K562 (cell line): ENCODE data around the gene C1QTNF12. TPM values are rescaled to one million over a fixed set of nuclear protein-coding genes. Genes with fewer than 3 reads are reported as not detected.

ENCODE experiments used
- CBX1 ChIP-seq: sonication (generic); IDR thresholded peaks from 2 replicates; pipeline ENCODE4 v1.6.1; 2016; ENCODE audit warnings: antibody characterized with exemption, low read depth, mild to moderate bottlenecking
- DPF2 ChIP-seq: fragments of 450-650 bp; IDR thresholded peaks from 2 replicates; pipeline ENCODE4 v1.6.1; 2016
- FOXA1 ChIP-seq: fragments of 450-650 bp; IDR thresholded peaks from 2 replicates; pipeline ENCODE4 v1.6.1; 2016; ENCODE audit warnings: mild to moderate bottlenecking, borderline replicate concordance
- FOXP4 ChIP-seq: sonication (generic); formaldehyde crosslinking; IDR thresholded peaks from 2 replicates; pipeline ENCODE4 v1.8.0; 2022; ENCODE audit warnings: mild to moderate bottlenecking, missing genetic modification reagents, borderline replicate concordance
- HDAC1 ChIP-seq, 2 experiments: fragments of 450-650 bp; IDR thresholded peaks; 2 replicates each; pipeline ENCODE4 v1.6.1; 2016 to 2017; ENCODE audit warnings: inconsistent platforms in 1 of 2, mild to moderate bottlenecking in 1 of 2, moderate library complexity in 1 of 2
- HNRNPLL ChIP-seq: fragments of 200-400 bp; formaldehyde crosslinking; IDR thresholded peaks from 2 replicates; pipeline ENCODE4 v1.6.1; 2017; ENCODE audit warnings: low read length, low read depth, mild to moderate bottlenecking; ENCODE audit not compliant: poor library complexity, severe bottlenecking
- KLF1 ChIP-seq: fragments of 450-650 bp; IDR thresholded peaks from 2 replicates; pipeline ENCODE4 v1.6.1; 2016; ENCODE audit warnings: missing genetic modification characterization, missing compliant biosample characterization
- MBD2 ChIP-seq: sonication (generic); IDR thresholded peaks from 2 replicates; pipeline ENCODE4 v1.6.1; 2016; ENCODE audit warnings: low read depth, borderline replicate concordance
- MYBL2 ChIP-seq, 2 experiments: fragments of 450-650 bp in 1 of 2; sonication (generic) in 1 of 2; formaldehyde crosslinking in 1 of 2; IDR thresholded peaks; 2 replicates each; pipeline versions ENCODE4 v1.6.1 to v1.8.1; 2017 to 2022; ENCODE audit warnings: borderline replicate concordance in 1 of 2, inconsistent platforms in 1 of 2, low read depth in 1 of 2, mild to moderate bottlenecking in 1 of 2, missing genetic modification reagents in 1 of 2, moderate library complexity in 1 of 2
- RBM25 ChIP-seq: fragments of 200-400 bp; formaldehyde crosslinking; IDR thresholded peaks from 2 replicates; pipeline ENCODE4 v1.6.1; 2018; ENCODE audit warnings: low read length, low read depth, moderate library complexity; ENCODE audit not compliant: severe bottlenecking
- ZFP91 ChIP-seq: sonication (generic); formaldehyde crosslinking; IDR thresholded peaks from 2 replicates; pipeline ENCODE4 v1.8.0; 2022; ENCODE audit warnings: mild to moderate bottlenecking, missing genetic modification reagents
- polyA plus RNA-seq, 8 experiments: library from polyadenylated mRNA; depleted of rRNA in 4 of 8; stranded (reverse) in 5 of 8; unstranded in 3 of 8; fragments of >200 nt; fragmentation: Nextera tagmentation in 2 of 8; fragmentation: Illumina TruSeq in 1 of 8; extraction: Ambion mirVana in 2 of 8; extraction: Trizol in 1 of 8; gene quantifications; 2 replicates each; pipeline versions ENCODE4 v1.2.1 to v1.2.3, GENCODE V29; 2011 to 2014; ENCODE audit warnings: inconsistent platforms in 1 of 8, missing spikeins in 1 of 8
- total RNA-seq, 7 experiments: library from RNA; depleted of rRNA in 6 of 7; stranded (reverse); fragments of >200 nt in 6 of 7; fragmentation: Illumina TruSeq in 2 of 7; extraction: Trizol in 2 of 7; gene quantifications; 2 replicates each; pipeline versions ENCODE4 v1.2.1 to v1.2.3, GENCODE V29; 2011 to 2021; ENCODE audit warnings: low replicate concordance in 1 of 7
- TF ChIP-seq, protein P1 (sequence below): fragments of 250-450 bp; sonication (Bioruptor Pico); IDR thresholded peaks from 2 replicates; pipeline ENCODE4 v1.5.0; 2021; ENCODE audit warnings: mild to moderate bottlenecking, borderline replicate concordance
- TF ChIP-seq, protein P2 (sequence below): sonication (generic); formaldehyde crosslinking; IDR thresholded peaks from 2 replicates; pipeline ENCODE4 v1.8.1; 2023; ENCODE audit warnings: mild to moderate bottlenecking, missing genetic modification reagents
- TF ChIP-seq, protein P3 (sequence below): sonication (generic); IDR thresholded peaks from 2 replicates; pipeline ENCODE4 v1.6.1; 2016
- TF ChIP-seq, protein P4 (sequence below): sonication (generic); formaldehyde crosslinking; IDR thresholded peaks from 2 replicates; pipeline ENCODE4 v1.8.1; 2023; ENCODE audit warnings: mild to moderate bottlenecking, missing genetic modification reagents

The C1QTNF12 gene
- total and polyA plus RNA-seq, 9 of the 15 experiments (the other 6 are each of a cell fraction or from before 2014, with no cell fraction given), result 0.11 to 4.3 (median 0.93) TPM; not detected in 3

DNA sequence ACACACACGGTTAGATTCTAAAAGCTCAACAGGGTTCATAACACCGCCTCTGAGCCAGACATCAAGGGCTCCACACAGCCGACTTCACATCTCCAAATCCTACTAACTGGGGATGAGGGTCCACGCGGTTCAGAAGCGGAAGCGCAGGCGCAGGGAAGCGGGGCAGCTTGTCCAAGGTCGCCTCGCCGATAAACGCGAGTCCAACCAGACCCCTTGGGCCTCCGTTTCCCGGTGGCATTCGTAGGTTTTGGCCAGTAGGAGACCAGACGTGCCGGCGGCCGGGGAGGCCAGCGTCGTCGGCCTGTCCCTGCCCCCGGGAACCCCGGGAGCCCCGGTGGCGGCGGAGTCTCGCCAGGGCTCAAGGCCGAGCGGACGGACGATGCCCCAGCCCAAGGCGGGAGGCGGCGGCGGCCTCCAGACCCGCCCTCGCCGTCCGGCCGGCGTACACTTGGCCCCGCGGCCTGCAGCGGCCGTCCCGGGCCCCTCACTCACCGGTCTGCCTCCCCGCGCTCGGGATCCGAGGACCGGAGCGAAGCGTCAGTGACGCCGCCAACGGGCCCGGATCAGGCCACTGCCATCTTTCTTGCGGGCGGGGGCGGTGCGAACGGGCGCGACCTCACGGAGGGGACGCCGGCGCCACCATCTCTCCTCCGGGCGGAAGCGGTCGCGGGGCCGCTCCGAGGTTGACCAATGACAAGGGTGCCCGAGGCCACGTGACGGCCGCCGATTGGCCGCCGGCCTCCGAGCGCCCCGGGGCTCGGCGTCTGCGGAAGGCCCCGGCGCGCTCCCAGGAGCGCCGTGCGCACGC lies 14.9 kb downstream of the C1QTNF12 start, which contains the start of gene SDF4 (continued):
- TF ChIP-seq, protein P1, sequence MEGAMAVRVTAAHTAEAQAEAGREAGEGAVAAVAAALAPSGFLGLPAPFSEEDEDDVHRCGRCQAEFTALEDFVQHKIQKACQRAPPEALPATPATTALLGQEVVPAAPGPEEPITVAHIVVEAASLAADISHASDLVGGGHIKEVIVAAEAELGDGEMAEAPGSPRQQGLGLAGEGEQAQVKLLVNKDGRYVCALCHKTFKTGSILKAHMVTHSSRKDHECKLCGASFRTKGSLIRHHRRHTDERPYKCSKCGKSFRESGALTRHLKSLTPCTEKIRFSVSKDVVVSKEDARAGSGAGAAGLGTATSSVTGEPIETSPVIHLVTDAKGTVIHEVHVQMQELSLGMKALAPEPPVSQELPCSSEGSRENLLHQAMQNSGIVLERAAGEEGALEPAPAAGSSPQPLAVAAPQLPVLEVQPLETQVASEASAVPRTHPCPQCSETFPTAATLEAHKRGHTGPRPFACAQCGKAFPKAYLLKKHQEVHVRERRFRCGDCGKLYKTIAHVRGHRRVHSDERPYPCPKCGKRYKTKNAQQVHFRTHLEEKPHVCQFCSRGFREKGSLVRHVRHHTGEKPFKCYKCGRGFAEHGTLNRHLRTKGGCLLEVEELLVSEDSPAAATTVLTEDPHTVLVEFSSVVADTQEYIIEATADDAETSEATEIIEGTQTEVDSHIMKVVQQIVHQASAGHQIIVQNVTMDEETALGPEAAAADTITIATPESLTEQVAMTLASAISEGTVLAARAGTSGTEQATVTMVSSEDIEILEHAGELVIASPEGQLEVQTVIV (CRISPR knock-in tag), result no peak
- TF ChIP-seq HNRNPLL, result peak; percentile 51
- TF ChIP-seq CBX1, result peak; percentile 87; the same call in 1 of the 2 replicates
- TF ChIP-seq, protein P2, sequence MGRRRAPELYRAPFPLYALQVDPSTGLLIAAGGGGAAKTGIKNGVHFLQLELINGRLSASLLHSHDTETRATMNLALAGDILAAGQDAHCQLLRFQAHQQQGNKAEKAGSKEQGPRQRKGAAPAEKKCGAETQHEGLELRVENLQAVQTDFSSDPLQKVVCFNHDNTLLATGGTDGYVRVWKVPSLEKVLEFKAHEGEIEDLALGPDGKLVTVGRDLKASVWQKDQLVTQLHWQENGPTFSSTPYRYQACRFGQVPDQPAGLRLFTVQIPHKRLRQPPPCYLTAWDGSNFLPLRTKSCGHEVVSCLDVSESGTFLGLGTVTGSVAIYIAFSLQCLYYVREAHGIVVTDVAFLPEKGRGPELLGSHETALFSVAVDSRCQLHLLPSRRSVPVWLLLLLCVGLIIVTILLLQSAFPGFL (CRISPR knock-in tag), result no peak
- TF ChIP-seq DPF2, result no peak
- peak; percentile 47; the same call in 1 of the 2 replicates for TF ChIP-seq KLF1 (tag)
- TF ChIP-seq FOXP4, result no peak
- peak in 1 of 2 experiments; percentile 17; a peak in 2 of 4 replicates for TF ChIP-seq HDAC1 (IDR thresholded peaks at IDR 0.05)
- TF ChIP-seq, protein P3, sequence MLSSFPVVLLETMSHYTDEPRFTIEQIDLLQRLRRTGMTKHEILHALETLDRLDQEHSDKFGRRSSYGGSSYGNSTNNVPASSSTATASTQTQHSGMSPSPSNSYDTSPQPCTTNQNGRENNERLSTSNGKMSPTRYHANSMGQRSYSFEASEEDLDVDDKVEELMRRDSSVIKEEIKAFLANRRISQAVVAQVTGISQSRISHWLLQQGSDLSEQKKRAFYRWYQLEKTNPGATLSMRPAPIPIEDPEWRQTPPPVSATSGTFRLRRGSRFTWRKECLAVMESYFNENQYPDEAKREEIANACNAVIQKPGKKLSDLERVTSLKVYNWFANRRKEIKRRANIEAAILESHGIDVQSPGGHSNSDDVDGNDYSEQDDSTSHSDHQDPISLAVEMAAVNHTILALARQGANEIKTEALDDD, result no peak
- peak; percentile 82 for TF ChIP-seq MBD2
- TF ChIP-seq, protein P4, sequence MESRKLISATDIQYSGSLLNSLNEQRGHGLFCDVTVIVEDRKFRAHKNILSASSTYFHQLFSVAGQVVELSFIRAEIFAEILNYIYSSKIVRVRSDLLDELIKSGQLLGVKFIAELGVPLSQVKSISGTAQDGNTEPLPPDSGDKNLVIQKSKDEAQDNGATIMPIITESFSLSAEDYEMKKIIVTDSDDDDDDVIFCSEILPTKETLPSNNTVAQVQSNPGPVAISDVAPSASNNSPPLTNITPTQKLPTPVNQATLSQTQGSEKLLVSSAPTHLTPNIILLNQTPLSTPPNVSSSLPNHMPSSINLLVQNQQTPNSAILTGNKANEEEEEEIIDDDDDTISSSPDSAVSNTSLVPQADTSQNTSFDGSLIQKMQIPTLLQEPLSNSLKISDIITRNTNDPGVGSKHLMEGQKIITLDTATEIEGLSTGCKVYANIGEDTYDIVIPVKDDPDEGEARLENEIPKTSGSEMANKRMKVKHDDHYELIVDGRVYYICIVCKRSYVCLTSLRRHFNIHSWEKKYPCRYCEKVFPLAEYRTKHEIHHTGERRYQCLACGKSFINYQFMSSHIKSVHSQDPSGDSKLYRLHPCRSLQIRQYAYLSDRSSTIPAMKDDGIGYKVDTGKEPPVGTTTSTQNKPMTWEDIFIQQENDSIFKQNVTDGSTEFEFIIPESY (CRISPR knock-in tag), result peak; percentile 50; the same call in 1 of the 2 replicates
- TF ChIP-seq RBM25, result peak; percentile 99
- no peak for TF ChIP-seq MYBL2 (IDR thresholded peaks at IDR 0.05; ENCODE audit: low read depth)
- TF ChIP-seq MYBL2 (CRISPR knock-in tag; IDR thresholded peaks at IDR 0.05; ENCODE audit: borderline replicate concordance), result no peak
- no peak for TF ChIP-seq ZFP91 (CRISPR knock-in tag)
- no peak for TF ChIP-seq FOXA1
